H4 (cell line): Measurements from ENCODE around the gene ZC3H18. TPM values are rescaled to one million over a fixed set of nuclear protein-coding genes. Genes with fewer than 3 reads are reported as not detected.

ENCODE experiments used
- DNase-seq: peaks from one replicate; pipeline ENCODE4 v3.0.0-alpha.2; 2015; ENCODE audit warnings: low spot score
- total RNA-seq: library from RNA; depleted of rRNA; stranded (reverse); fragments of >200 nt; shearing (Covaris generic); gene quantifications from 2 replicates; pipeline ENCODE4 v1.2.3, GENCODE V29; 2014; rRNA removed

ZC3H18 gene
- total RNA-seq, 1 experiment from 2014 or later, result 10.6 TPM

DNA sequence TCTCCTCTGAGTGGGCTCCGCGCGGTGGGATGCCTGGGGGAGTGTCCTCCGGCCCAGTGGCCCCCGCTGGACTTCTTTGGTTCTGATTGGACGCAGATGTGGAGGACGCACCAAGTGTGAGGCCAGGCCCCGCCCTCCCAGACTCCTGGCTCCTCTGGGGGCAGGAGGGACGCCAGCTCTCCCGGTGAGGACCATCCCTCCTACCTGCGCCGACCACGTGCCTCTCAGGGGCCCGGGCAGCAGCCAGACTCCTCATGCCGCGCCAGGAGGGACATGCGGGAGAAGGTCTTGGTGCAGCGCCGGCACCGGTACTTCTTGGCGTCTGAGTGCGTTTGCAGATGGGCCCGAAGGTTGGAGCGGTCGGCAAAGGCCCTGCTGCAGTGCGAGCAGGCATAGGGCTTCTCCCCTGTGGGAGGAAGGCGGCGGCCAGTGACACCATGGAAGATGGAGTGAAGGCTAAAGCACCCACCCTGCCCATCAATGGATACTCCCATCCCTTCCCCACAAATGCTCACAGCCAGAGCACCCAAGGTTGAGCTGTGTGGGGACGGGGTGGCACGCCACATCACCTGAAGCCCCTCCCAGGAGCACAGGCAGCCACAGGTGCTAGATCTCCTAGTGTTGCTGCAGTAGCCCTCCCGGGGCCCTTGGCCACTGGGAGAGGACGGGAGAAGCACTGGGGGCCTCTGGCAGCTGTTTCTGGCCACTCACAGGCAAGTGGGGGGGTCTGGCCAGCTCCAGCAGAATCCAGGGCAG is 108.2 kb downstream of the ZC3H18 start:
- DNase-seq, result no peak

DNA sequence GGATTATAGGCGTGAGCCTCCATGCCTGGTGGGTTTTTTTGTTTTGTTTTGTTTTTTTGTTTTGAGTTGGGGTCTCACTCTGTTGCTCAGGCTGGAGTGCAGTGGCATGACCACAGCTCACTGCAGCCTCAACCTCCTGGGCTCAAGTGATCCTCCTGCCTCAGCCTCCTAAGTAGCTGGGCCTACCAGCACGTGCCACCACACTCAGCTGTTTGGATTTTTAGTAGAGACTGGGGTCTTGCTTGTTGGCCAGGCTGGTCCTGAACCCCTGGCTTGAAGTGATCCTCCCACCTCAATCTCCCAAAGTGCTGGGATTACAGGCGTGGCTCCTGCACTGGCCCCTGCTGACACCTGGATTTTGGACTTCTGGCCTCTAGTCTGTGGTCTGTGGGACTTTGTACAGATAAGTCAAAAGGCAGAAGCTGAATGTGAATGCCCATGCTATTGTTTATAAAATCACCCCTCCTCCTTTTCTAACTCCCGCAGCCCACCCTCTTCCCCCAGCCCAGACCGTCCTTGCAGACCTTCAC is 110.4 kb downstream of the ZC3H18 start:
- DNase-seq, result no peak

DNA sequence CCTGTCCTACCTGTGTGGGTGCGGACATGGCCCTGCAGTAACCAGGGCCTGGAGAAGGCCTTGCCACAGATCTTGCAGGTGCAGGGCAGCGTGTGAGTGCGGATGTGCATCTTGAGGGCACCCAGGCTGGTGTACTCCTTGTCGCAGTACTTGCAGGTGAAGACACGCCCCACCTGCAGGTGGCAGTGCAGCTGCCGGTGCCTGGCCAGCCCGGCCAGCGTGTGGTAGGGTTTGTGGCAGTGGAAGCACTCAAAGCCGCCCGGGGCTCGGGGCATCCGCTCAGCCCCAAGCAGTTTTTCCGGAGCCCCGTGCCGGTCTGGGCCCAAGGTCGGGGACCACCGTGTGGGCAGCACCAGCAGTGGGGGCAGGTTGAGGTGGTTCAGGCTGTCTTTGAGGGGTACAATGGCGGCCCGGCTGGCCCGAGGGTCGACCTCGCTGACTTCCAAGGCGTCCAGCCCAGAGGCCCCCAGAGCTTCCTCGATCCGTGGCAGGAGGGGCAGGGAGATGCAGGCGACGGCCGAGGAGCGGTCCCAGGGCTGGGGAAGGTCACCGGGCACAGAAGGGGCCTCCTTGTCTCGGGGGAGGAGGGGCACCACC is 111.0 kb downstream of the ZC3H18 start:
- no peak for DNase-seq

Other genes with a start within 250 kb of the ZC3H18 start
- gene ZNF469, start 187.4 kb upstream of the ZC3H18 start, total RNA-seq, result 0.08 and 0.12 TPM in 2 replicates
- 0.29 and 0.86 TPM in 2 replicates for gene ZFPM1, start 117.1 kb upstream of the ZC3H18 start, total RNA-seq
- not detected in 2 replicates for gene IL17C, start 68.2 kb downstream of the ZC3H18 start, total RNA-seq
- gene CYBA, start 80.7 kb downstream of the ZC3H18 start, total RNA-seq, result not detected in 2 replicates
- 28.1 and 41.5 TPM in 2 replicates for gene MVD, start 92.7 kb downstream of the ZC3H18 start, total RNA-seq
- gene SNAI3, start 116.1 kb downstream of the ZC3H18 start, total RNA-seq, result 0.27 and 0.62 TPM in 2 replicates
- 16.0 and 30.4 TPM in 2 replicates for gene RNF166, start 136.0 kb downstream of the ZC3H18 start, total RNA-seq
- 12.2 and 12.6 TPM in 2 replicates for gene CTU2, start 136.1 kb downstream of the ZC3H18 start, total RNA-seq
- gene PIEZO1, start 214.8 kb downstream of the ZC3H18 start, total RNA-seq, result 35.6 and 47.1 TPM in 2 replicates
- gene CDT1, start 233.4 kb downstream of the ZC3H18 start, total RNA-seq, result 26.4 and 27.0 TPM in 2 replicates
- gene APRT, start 241.5 kb downstream of the ZC3H18 start, total RNA-seq, result 401 and 554 TPM in 2 replicates